K562 (cell line): ENCODE data around the gene FBXO27. TPM values are rescaled to one million over a fixed set of nuclear protein-coding genes. Genes with fewer than 3 reads are reported as not detected.
A peak's percentile ranks its signal among the peaks of the same experiment; 100 is the strongest.

Experiments
- BMI1 ChIP-seq: fragments of 150-350 bp; IDR thresholded peaks from 2 replicates; pipeline ENCODE4 v1.6.1; 2014; ENCODE audit warnings: low read length
- CHD4 ChIP-seq: fragments of 200-600 bp; sonication (generic); IDR thresholded peaks from 3 replicates; pipeline ENCODE4 v1.6.1; 2012; ENCODE audit warnings: low read depth, mild to moderate bottlenecking, mixed read lengths, low read length, inconsistent platforms; ENCODE audit not compliant: insufficient read depth, insufficient replicate concordance, poor library complexity, severe bottlenecking
- CREB5 ChIP-seq: fragments of 250-450 bp; sonication (Bioruptor Pico); IDR thresholded peaks from 2 replicates; pipeline ENCODE4 v1.5.0; 2020; ENCODE audit warnings: mild to moderate bottlenecking
- CREBBP ChIP-seq: IDR thresholded peaks from one replicate; pipeline ENCODE4 v1.6.1; 2012; ENCODE audit warnings: low read depth, mild to moderate bottlenecking, control low read depth, inconsistent platforms, low read length
- E2F5 ChIP-seq: sonication (generic); formaldehyde crosslinking; IDR thresholded peaks from 2 replicates; pipeline ENCODE4 v1.8.0; 2022; ENCODE audit warnings: mild to moderate bottlenecking, missing genetic modification reagents
- ETS1 ChIP-seq: conservative IDR thresholded peaks from 2 replicates; pipeline ENCODE4 v1.6.1; 2011; ENCODE audit warnings: low read depth, mild to moderate bottlenecking, low read length; ENCODE audit not compliant: control insufficient read depth
- FOXP1 ChIP-seq: sonication (generic); formaldehyde crosslinking; IDR thresholded peaks from 2 replicates; pipeline ENCODE4 v1.8.0; 2022; ENCODE audit warnings: mild to moderate bottlenecking, missing genetic modification reagents
- HEY1 ChIP-seq: fragments of 250-450 bp; sonication (Bioruptor Pico); IDR thresholded peaks from 2 replicates; pipeline ENCODE4 v1.5.0; 2020; ENCODE audit warnings: mild to moderate bottlenecking, moderate library complexity, borderline replicate concordance
- HNRNPL ChIP-seq: fragments of 200-400 bp; formaldehyde crosslinking; IDR thresholded peaks from 2 replicates; pipeline ENCODE4 v1.6.1; 2017; ENCODE audit warnings: low read depth, mild to moderate bottlenecking, low read length
- JUNB ChIP-seq: fragments of 450-650 bp; formaldehyde crosslinking; conservative IDR thresholded peaks from 2 replicates; pipeline ENCODE4 v1.4.0; 2020; ENCODE audit warnings: mild to moderate bottlenecking
- PCBP1 ChIP-seq: fragments of 200-400 bp; formaldehyde crosslinking; IDR thresholded peaks from 2 replicates; pipeline ENCODE4 v1.6.1; 2018; ENCODE audit warnings: mild to moderate bottlenecking, low read depth, low read length; ENCODE audit not compliant: poor library complexity, severe bottlenecking
- POU5F1 ChIP-seq: fragments of 150-350 bp; IDR thresholded peaks from 2 replicates; pipeline ENCODE4 v1.6.1; 2014; ENCODE audit warnings: borderline replicate concordance, low read length, low read depth, mild to moderate bottlenecking; ENCODE audit not compliant: partially characterized antibody
- PTTG1 ChIP-seq: fragments of 450-650 bp; IDR thresholded peaks from 2 replicates; pipeline ENCODE4 v1.6.1; 2016; ENCODE audit warnings: low read depth, mild to moderate bottlenecking, missing genetic modification characterization, missing compliant biosample characterization
- RCOR1 ChIP-seq, 2 experiments: IDR thresholded peaks; 2 replicates each; pipeline ENCODE4 v1.6.1; 2012; ENCODE audit warnings: low read depth in 2 of 2, low read length in 2 of 2, borderline replicate concordance in 1 of 2, improper control_type of control experiment in 1 of 2
- SIX5 ChIP-seq, 2 experiments: IDR thresholded peaks; 2 replicates each; pipeline ENCODE4 v1.6.1; 2011; ENCODE audit warnings: low read length in 2 of 2, borderline replicate concordance in 1 of 2, low read depth in 1 of 2, mild to moderate bottlenecking in 1 of 2, moderate library complexity in 1 of 2; ENCODE audit not compliant: insufficient read depth in 1 of 2
- TCF7L2 ChIP-seq: fragments of 150-350 bp; IDR thresholded peaks from 2 replicates; pipeline ENCODE4 v1.6.1; 2016; ENCODE audit warnings: low read depth, mild to moderate bottlenecking, low read length, moderate library complexity
- U2AF1 ChIP-seq: fragments of 200-400 bp; formaldehyde crosslinking; optimal IDR thresholded peaks from 2 replicates; pipeline ENCODE3; 2017; ENCODE audit warnings: mild to moderate bottlenecking, low read depth, low read length, moderate library complexity
- ZBTB5 ChIP-seq: fragments of 450-650 bp; IDR thresholded peaks from 2 replicates; pipeline ENCODE4 v1.6.1; 2017; ENCODE audit warnings: antibody characterized with exemption
- ZNF644 ChIP-seq: fragments of 200-800 bp; sonication (Bioruptor generic); IDR thresholded peaks from 2 replicates; pipeline ENCODE4 v1.6.1; 2016; ENCODE audit warnings: low read depth, missing genetic modification characterization, missing compliant biosample characterization
- ZNF696 ChIP-seq: fragments of 250-450 bp; sonication (Bioruptor Pico); conservative IDR thresholded peaks from 2 replicates; pipeline ENCODE4 v1.4.0; 2020; ENCODE audit warnings: mild to moderate bottlenecking, moderate library complexity
- ZNF707 ChIP-seq: fragments of 250-450 bp; sonication (Bioruptor Pico); conservative IDR thresholded peaks from 2 replicates; pipeline ENCODE4 v1.8.0; 2022; ENCODE audit warnings: inconsistent platforms, mild to moderate bottlenecking, moderate library complexity
- ZNF717 ChIP-seq: fragments of 250-450 bp; sonication (Bioruptor Pico); IDR thresholded peaks from 2 replicates; pipeline ENCODE4 v1.5.0; 2021
- polyA plus RNA-seq, 8 experiments: library from polyadenylated mRNA; depleted of rRNA in 4 of 8; stranded (reverse) in 5 of 8; unstranded in 3 of 8; fragments of >200 nt; fragmentation: Nextera tagmentation in 2 of 8; fragmentation: Illumina TruSeq in 1 of 8; extraction: Ambion mirVana in 2 of 8; extraction: Trizol in 1 of 8; gene quantifications; 2 replicates each; pipeline versions ENCODE4 v1.2.1 to v1.2.3, GENCODE V29; 2011 to 2014; ENCODE audit warnings: inconsistent platforms in 1 of 8, missing spikeins in 1 of 8
- total RNA-seq, 7 experiments: library from RNA; depleted of rRNA in 6 of 7; stranded (reverse); fragments of >200 nt in 6 of 7; fragmentation: Illumina TruSeq in 2 of 7; extraction: Trizol in 2 of 7; gene quantifications; 2 replicates each; pipeline versions ENCODE4 v1.2.1 to v1.2.3, GENCODE V29; 2011 to 2021; ENCODE audit warnings: low replicate concordance in 1 of 7

Gene FBXO27
- total and polyA plus RNA-seq, 9 of the 15 experiments (the other 6 are each of a cell fraction or from before 2014, with no cell fraction given) = 1.8 to 11.0 (median 6.3) TPM

- TF ChIP-seq SIX5 (IDR thresholded peaks at IDR 0.05; ENCODE audit: borderline replicate concordance in 1 of 2, insufficient read depth in 1 of 2, low read depth in 1 of 2, low read length in 2 of 2) (no peak), HEY1 (CRISPR knock-in tag) (no peak), ZNF717 (CRISPR knock-in tag) (no peak), ZNF644 (tag) (no peak), E2F5 (CRISPR knock-in tag) (no peak), BMI1 (no peak), PTTG1 (tag) (no peak), CREBBP (no peak), POU5F1 (no peak), FOXP1 (CRISPR knock-in tag) (no peak), U2AF1 (no peak), CHD4 (no peak), ETS1 (peak; percentile 19; the same call in 1 of the 2 replicates), TCF7L2 (no peak), RCOR1 (IDR thresholded peaks at IDR 0.05; ENCODE audit: borderline replicate concordance in 1 of 2, low read depth in 2 of 2, low read length in 2 of 2) (no peak), JUNB (no peak), ZNF707 (no peak), PCBP1 (peak; percentile 63), HNRNPL (no peak), ZBTB5 (no peak), ZNF696 (CRISPR knock-in tag) (no peak), CREB5 (no peak)
These were observed 57.0 kb downstream of the FBXO27 start, which contains the start of gene FBXO17 (continued) for GRCh38 chr19:38975214-38975860.
